ENCODE measurements around the gene OR1N1. TPM values are rescaled to one million over a fixed set of nuclear protein-coding genes. Genes with fewer than 3 reads are reported as not detected.

Gene OR1N1
- not detected for total RNA-seq
- not detected for polyA plus RNA-seq
- long read RNA-seq, donor 1: 0 reads
- long read RNA-seq, donor 2: 0 reads
- long read RNA-seq, donor 3: 0 reads

- no peak for TF ChIP-seq CTCF (IDR thresholded peaks at IDR 0.05)
- TF ChIP-seq POLR2A (IDR thresholded peaks at IDR 0.05): no peak
- TF ChIP-seq EP300 (IDR thresholded peaks at IDR 0.05): no peak
- H3K4me3 ChIP-seq: no peak within 1 kb of the TSS
- intact Hi-C loops (cut with DNase I): no loop called here
- 88% methylated on average over 3 of the region's 3 CpGs for WGBS, 3 donors
- no peak for DNase-seq
- no peaks in the 10 kb centered on the region for H3K9me3 ChIP-seq
- H3K36me3 ChIP-seq: no peaks in the 10 kb centered on the region
- H3K27ac ChIP-seq: no peak within 1 kb of the TSS
- no peaks in the 10 kb centered on the region for H3K27me3 ChIP-seq
- H3K4me1 ChIP-seq (ENCODE audit: insufficient read depth): no peaks in the 10 kb centered on the region
Measured at GRCh38 chr9:122527193-122527592, at the start of gene OR1N1. TSS of gene OR1N1 (minus strand) at chr9:122527293. CDS start at chr9:122527293, 0 bp downstream.

- no peak overlapping the region for H3K4me3 ChIP-seq
- WGBS, 3 donors: 51 to 66% (median 64%) methylated on average over 2 of the region's 2 CpGs
- H3K27me3 ChIP-seq: no peaks in the 10 kb centered on the region
- no peaks in the 10 kb centered on the region for H3K4me1 ChIP-seq (ENCODE audit: insufficient read depth)
- TF ChIP-seq EP300 (IDR thresholded peaks at IDR 0.05) (no peak), CTCF (IDR thresholded peaks at IDR 0.05) (no peak), POLR2A (IDR thresholded peaks at IDR 0.05) (no peak)
- H3K36me3 ChIP-seq: no peaks in the 10 kb centered on the region
- no peaks in the 10 kb centered on the region for H3K9me3 ChIP-seq
- intact Hi-C loops (cut with DNase I): no loop called here
- no peak for DNase-seq
- no peak overlapping the region for H3K27ac ChIP-seq
Measured at GRCh38 chr9:122572456-122572855, 45.4 kb upstream of the OR1N1 start.

GRCh38 chr9:122567901-122568300, 40.8 kb upstream of the OR1N1 start:
- Histone ChIP-seq H3K36me3 (no peaks in the 10 kb centered on the region), H3K27me3 (no peaks in the 10 kb centered on the region), H3K4me3 (no peak overlapping the region), H3K9me3 (no peaks in the 10 kb centered on the region), H3K27ac (no peak overlapping the region), H3K4me1 (ENCODE audit: insufficient read depth) (no peaks in the 10 kb centered on the region)
- intact Hi-C loops (cut with DNase I): no loop called here
- 82 to 89% (median 87%) methylated on average over 4 of the region's 4 CpGs for WGBS, 3 donors
- no peak for DNase-seq
- TF ChIP-seq POLR2A (IDR thresholded peaks at IDR 0.05): no peak
- no peak for TF ChIP-seq CTCF (IDR thresholded peaks at IDR 0.05)
- no peak for TF ChIP-seq EP300 (IDR thresholded peaks at IDR 0.05)

GRCh38 chr9:122562134-122562760, 35.2 kb upstream of the OR1N1 start:
- Histone ChIP-seq H3K27me3 (no peaks in the 10 kb centered on the region), H3K4me3 (no peak overlapping the region), H3K4me1 (ENCODE audit: insufficient read depth) (no peaks in the 10 kb centered on the region), H3K36me3 (no peaks in the 10 kb centered on the region), H3K27ac (no peak overlapping the region), H3K9me3 (no peaks in the 10 kb centered on the region)
- DNase-seq: no peak
- 43 to 50% (median 46%) methylated on average over 8 to 9 of the region's 9 CpGs for WGBS, 3 donors
- intact Hi-C loops (cut with DNase I): no loop called here
- TF ChIP-seq CTCF (IDR thresholded peaks at IDR 0.05) (no peak), POLR2A (IDR thresholded peaks at IDR 0.05) (no peak), EP300 (IDR thresholded peaks at IDR 0.05) (no peak)
